Hematopoietic multipotent progenitor cell treated with erythropoietin and hydrocortisone succinate and interleukin-3 and kit ligand, for 17 days (in vitro differentiated cells): ENCODE measurements around the gene LMAN2.
A peak's percentile ranks its signal among the peaks of the same experiment; 100 is the strongest.
"Not testable (repeated sequence)": the region's sequence is repeated elsewhere in the genome, so short reads cannot be mapped to it uniquely, and the experiment has no call there.

Source experiments
- DNase-seq: peaks from one replicate; pipeline ENCODE4 v3.0.0-alpha.2; 2015; ENCODE audit warnings: low spot score

Gene LMAN2

GRCh38 chr5:177378884-177379883 is 27.7 kb upstream of the LMAN2 start:
- DNase-seq: peak; percentile 85

GRCh38 chr5:177377851-177378776 is 26.6 kb upstream of the LMAN2 start:
- DNase-seq: no peak

- DNase-seq: no peak
These were observed 24.6 kb upstream of the LMAN2 start for GRCh38 chr5:177376107-177376506.

- not testable (repeated sequence) for DNase-seq
These were observed 24.0 kb upstream of the LMAN2 start for GRCh38 chr5:177375516-177375915.

- no peak for DNase-seq
These were observed 22.7 kb upstream of the LMAN2 start for GRCh38 chr5:177374211-177374610.

- no peak for DNase-seq
These were observed 22.3 kb upstream of the LMAN2 start for GRCh38 chr5:177373806-177374205.

GRCh38 chr5:177372910-177373309 is 21.4 kb upstream of the LMAN2 start:
- no peak for DNase-seq

- DNase-seq: no peak
These were observed 20.8 kb upstream of the LMAN2 start for GRCh38 chr5:177372034-177372896.

- DNase-seq: no peak
These were observed 19.9 kb upstream of the LMAN2 start for GRCh38 chr5:177371120-177372033.

GRCh38 chr5:177370488-177371119 is 19.1 kb upstream of the LMAN2 start:
- DNase-seq: peak; percentile 86

GRCh38 chr5:177369645-177370440 is 18.4 kb upstream of the LMAN2 start:
- no peak for DNase-seq

- peak; percentile 62 for DNase-seq
These were observed 17.6 kb upstream of the LMAN2 start for GRCh38 chr5:177368869-177369644.

GRCh38 chr5:177367981-177368868 is 16.8 kb upstream of the LMAN2 start:
- DNase-seq: no peak

- no peak for DNase-seq
These were observed 15.9 kb upstream of the LMAN2 start for GRCh38 chr5:177367323-177367848.

- DNase-seq: no peak
These were observed 15.3 kb upstream of the LMAN2 start for GRCh38 chr5:177366528-177367322.

- no peak for DNase-seq
These were observed 14.5 kb upstream of the LMAN2 start for GRCh38 chr5:177365845-177366527.
